ENCODE results near the gene PRICKLE2.

Gene PRICKLE2

DNA sequence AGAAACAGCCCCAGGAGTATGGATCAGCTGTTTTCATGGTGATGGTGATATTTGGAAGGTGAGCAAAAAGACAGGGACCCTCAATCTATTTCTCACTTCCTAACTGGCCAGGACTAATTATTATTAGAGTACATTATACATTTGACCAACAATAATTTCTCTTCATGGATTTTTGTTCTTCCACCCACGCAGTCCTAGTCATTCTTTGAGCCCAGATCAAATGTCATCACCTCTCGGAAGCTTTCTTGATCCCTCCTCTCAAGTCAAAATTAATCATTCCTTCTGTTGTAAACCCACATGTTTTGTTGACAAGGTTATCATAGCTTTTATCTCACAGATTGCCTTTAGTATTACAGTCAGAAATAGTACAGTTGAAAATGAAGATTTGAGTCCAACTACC, 29.2 kb upstream of the PRICKLE2 start:
- TF ChIP-seq CTCF (IDR thresholded peaks at IDR 0.05; ENCODE audit: poor library complexity, severe bottlenecking): no peak
- Histone ChIP-seq H3K4me1 (ENCODE audit: insufficient read depth, poor library complexity, severe bottlenecking) (no peaks in the 10 kb centered on the region), H3K27me3 (ENCODE audit: insufficient read depth, poor library complexity, severe bottlenecking) (no peaks in the 10 kb centered on the region), H3K27ac (ENCODE audit: poor library complexity, severe bottlenecking) (no peak overlapping the region), H3K9me3 (ENCODE audit: severe bottlenecking) (no peaks in the 10 kb centered on the region), H3K4me3 (ENCODE audit: severe bottlenecking) (no peak overlapping the region), H3K36me3 (ENCODE audit: low read depth) (no peaks in the 10 kb centered on the region; the same call in 1 of the 2 replicates)
- ATAC-seq (ENCODE audit: low read depth) (no peak), DNase-seq (ENCODE audit: low spot score) (no peak)

GRCh38 chr3:64253689-64254088, 28.4 kb upstream of the PRICKLE2 start:
- no peaks in the 10 kb centered on the region for H3K4me1 ChIP-seq (ENCODE audit: insufficient read depth, poor library complexity, severe bottlenecking)
- H3K36me3 ChIP-seq (ENCODE audit: low read depth): no peaks in the 10 kb centered on the region; the same call in 1 of the 2 replicates
- H3K4me3 ChIP-seq (ENCODE audit: severe bottlenecking): no peak overlapping the region
- H3K27me3 ChIP-seq (ENCODE audit: insufficient read depth, poor library complexity, severe bottlenecking): no peaks in the 10 kb centered on the region
- H3K9me3 ChIP-seq (ENCODE audit: severe bottlenecking): no peaks in the 10 kb centered on the region
- ATAC-seq (ENCODE audit: low read depth): no peak
- DNase-seq (ENCODE audit: low spot score): no peak
- no peak for TF ChIP-seq CTCF (IDR thresholded peaks at IDR 0.05; ENCODE audit: poor library complexity, severe bottlenecking)
- no peak overlapping the region for H3K27ac ChIP-seq (ENCODE audit: poor library complexity, severe bottlenecking)

DNA sequence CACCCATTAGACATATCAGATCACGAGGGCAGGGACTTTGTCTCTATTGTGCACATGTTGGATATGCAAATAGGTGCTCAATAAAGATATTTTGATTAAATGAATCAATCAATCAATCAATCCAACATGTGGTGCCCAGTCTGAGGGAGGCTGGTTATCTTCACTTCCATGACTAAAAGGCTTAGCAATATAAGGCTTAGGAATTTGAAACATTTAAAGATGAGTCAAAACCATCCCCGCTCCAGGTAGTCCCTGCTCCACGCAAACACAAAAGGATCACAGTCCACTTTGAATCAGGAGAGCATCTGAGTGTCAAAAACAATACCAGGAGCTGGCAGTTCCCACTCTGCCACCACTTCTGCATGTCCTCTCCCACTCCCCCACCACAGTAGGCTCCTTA, 25.8 kb upstream of the PRICKLE2 start:
- Histone ChIP-seq H3K4me3 (ENCODE audit: severe bottlenecking) (no peak overlapping the region), H3K36me3 (ENCODE audit: low read depth) (no peaks in the 10 kb centered on the region; the same call in 1 of the 2 replicates), H3K27ac (ENCODE audit: poor library complexity, severe bottlenecking) (no peak overlapping the region), H3K9me3 (ENCODE audit: severe bottlenecking) (no peaks in the 10 kb centered on the region), H3K4me1 (ENCODE audit: insufficient read depth, poor library complexity, severe bottlenecking) (no peaks in the 10 kb centered on the region), H3K27me3 (ENCODE audit: insufficient read depth, poor library complexity, severe bottlenecking) (no peaks in the 10 kb centered on the region)
- TF ChIP-seq CTCF (IDR thresholded peaks at IDR 0.05; ENCODE audit: poor library complexity, severe bottlenecking): no peak
- ATAC-seq (ENCODE audit: low read depth) (peak; percentile 78), DNase-seq (ENCODE audit: low spot score) (no peak)

- TF ChIP-seq CTCF (IDR thresholded peaks at IDR 0.05; ENCODE audit: poor library complexity, severe bottlenecking): no peak
- no peak for ATAC-seq (ENCODE audit: low read depth)
- Histone ChIP-seq H3K27ac (ENCODE audit: poor library complexity, severe bottlenecking) (no peak overlapping the region), H3K27me3 (ENCODE audit: insufficient read depth, poor library complexity, severe bottlenecking) (no peaks in the 10 kb centered on the region), H3K4me3 (ENCODE audit: severe bottlenecking) (no peak overlapping the region), H3K36me3 (ENCODE audit: low read depth) (no peaks in the 10 kb centered on the region; the same call in 1 of the 2 replicates), H3K4me1 (ENCODE audit: insufficient read depth, poor library complexity, severe bottlenecking) (no peaks in the 10 kb centered on the region), H3K9me3 (ENCODE audit: severe bottlenecking) (no peaks in the 10 kb centered on the region)
- no peak for DNase-seq (ENCODE audit: low spot score)
These were observed 22.9 kb upstream of the PRICKLE2 start for GRCh38 chr3:64247991-64248646.
